Activated CD4-positive, alpha-beta T cell treated with anti-CD3 and anti-CD28 coated beads for 48 hours (primary cell): Measurements from ENCODE around the gene ATP6V0D1.

ENCODE experiments used
- DNase-seq: peaks from one replicate; pipeline ENCODE4 v3.0.0-alpha.2; 2020

ATP6V0D1 gene

GRCh38 chr16:67443265-67443664 lies 37.7 kb downstream of the ATP6V0D1 start:
- DNase-seq = no peak

GRCh38 chr16:67442581-67443255 lies 38.2 kb downstream of the ATP6V0D1 start:
- no peak for DNase-seq

- no peak for DNase-seq
Observed at GRCh38 chr16:67441907-67442306, 39.0 kb downstream of the ATP6V0D1 start.

- no peak for DNase-seq
Observed at GRCh38 chr16:67441271-67441753, 39.6 kb downstream of the ATP6V0D1 start.

- no peak for DNase-seq
Observed at GRCh38 chr16:67438824-67439393, 42.0 kb downstream of the ATP6V0D1 start.

DNA sequence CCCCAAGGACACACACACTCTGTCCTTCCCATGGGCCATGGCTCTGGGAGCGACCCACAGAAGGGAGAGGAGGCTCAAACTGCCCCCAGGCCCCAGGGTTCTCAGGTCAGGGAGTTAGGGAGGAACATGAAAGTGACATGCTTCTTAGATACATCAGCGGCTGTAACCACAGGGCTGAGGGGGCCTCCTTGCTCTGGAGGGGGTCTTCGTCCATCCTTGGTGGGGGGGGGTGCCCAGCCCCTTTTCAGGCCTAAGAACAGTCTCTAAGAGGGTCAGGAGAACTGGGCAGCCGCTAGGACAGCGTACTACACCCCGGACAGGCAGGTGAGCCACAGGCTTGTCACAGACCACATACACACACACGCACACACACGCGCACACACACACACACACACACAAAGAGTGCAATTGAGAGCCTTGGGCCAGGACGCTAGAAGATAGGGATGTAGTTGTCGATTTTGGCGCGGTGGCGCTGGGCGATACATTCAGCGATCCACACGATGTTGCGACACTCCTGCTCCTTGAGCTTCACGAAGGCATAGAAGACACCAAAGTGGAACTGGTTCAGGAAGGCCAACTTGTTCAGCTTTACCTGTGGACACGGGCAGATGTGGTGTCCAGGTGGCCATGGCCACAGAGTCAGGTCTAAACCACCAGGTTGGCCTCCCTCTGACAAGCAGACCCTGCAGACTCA lies 42.7 kb downstream of the ATP6V0D1 start:
- DNase-seq = no peak

GRCh38 chr16:67437513-67437912 lies 43.4 kb downstream of the ATP6V0D1 start:
- no peak for DNase-seq

DNA sequence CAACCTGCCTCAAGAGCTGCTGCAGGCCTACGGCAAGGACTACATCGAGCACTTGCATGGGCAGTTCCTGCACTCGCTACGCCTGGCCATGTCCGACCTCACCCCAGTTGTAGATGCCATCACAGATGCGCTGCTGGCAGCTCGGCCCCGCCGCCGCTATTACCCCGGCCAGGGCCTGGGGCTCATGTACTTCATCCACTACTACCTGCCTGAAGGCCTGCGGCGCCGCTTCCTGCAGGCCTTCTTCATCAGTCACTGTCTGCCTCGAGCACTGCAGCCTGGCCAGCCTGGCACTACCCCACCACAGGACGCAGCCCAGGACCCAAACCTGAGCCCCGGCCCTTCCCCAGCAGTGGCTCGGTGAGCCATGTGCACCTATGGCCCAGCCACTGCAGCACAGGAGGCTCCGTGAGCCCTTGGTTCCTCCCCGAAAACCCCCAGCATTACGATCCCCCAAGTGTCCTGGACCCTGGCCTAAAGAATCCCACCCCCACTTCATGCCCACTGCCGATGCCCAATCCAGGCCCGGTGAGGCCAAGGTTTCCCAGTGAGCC lies 44.2 kb downstream of the ATP6V0D1 start:
- no peak for DNase-seq

GRCh38 chr16:67435758-67436164 lies 45.2 kb downstream of the ATP6V0D1 start:
- no peak for DNase-seq

GRCh38 chr16:67433131-67433719 lies 47.7 kb downstream of the ATP6V0D1 start:
- DNase-seq = no peak

DNA sequence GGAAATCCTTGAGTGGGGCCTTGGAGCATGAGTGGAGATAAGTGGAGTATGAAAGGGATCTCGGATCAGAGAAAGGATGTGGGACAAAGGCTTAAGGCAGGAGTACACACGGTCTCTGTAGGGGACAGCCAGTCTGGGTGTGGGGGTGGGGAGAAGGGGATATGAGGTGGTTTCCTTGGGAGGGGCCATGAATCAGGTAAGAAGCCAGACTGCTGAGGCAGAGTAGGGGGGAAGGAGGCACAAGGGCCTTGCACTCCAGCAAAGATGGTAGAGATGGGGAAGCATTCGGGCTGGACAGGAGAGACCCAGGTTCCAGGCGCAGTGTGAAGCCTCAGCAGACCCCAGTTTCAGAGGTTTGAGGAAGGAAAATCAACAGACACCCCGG lies 48.5 kb downstream of the ATP6V0D1 start:
- no peak for DNase-seq

DNA sequence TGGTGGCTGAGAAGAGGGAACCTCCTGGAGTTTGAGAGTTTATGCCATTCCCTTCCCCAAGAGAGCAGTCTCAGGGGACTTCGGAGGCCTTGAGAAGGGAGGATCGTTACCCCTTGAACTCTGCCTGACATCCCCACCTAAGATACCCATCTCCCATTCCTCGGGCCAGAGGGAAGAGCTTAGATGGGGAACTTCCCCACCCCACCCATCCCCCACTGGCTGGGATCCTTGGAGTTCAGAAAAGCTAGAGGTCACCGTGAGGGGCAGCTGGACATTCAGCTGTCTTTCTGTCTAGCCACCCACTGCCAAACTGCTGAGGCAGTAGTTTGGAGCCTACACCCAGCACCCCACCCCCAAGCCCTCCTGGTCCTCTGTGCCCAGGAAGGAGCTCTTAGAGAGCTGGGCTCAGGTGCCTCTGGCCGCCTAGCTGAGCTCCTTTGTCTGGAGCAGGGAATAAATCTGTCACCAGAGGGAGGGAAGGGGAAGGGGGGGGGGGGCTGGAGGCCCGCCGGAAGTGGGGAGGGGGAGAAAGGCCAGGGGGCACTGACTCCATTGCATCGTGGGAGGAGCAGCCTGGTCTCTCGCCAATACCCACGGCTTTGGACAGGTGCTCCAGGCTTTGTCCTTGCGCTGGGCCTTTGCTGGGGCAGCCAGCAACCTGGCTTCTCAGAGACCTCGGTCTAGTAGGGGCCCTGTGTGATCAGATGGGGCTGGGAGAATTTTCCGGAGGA lies 49.0 kb downstream of the ATP6V0D1 start:
- DNase-seq = no peak

DNA sequence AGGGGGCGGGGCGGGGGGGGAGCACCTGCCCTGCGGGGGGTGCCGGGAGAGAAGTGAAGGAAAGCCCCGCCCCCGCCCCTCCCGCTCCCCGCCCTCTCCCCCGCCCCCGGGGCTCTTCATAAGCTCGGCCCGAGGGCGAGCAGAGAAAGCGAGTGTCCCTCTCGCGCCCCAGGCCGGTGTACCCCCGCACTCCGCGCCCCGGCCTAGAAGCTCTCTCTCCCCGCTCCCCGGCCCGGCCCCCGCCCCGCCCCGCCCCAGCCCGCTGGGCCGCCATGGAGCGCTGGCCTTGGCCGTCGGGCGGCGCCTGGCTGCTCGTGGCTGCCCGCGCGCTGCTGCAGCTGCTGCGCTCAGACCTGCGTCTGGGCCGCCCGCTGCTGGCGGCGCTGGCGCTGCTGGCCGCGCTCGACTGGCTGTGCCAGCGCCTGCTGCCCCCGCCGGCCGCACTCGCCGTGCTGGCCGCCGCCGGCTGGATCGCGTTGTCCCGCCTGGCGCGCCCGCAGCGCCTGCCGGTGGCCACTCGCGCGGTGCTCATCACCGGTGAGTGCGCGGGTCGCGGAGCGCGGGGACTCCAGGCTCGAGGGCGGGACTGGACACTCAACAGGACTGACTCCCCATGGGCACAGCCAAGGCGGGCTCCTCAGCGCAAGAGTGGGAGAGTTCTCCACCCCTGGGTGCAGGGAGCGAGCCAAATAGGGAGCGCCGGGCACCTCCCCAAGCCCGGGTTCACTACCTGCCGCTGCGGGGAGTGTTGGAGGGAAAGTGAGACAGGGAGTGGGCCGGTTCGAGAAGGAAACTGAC lies 49.8 kb downstream of the ATP6V0D1 start, which contains the start of gene HSD11B2:
Gene HSD11B2, plus strand, starts transcription at position 145 of the 798 bp plus-strand sequence. Its CDS starts 128 bp downstream, at position 273.
- peak; percentile 22 for DNase-seq

GRCh38 chr16:67430504-67430976 lies 50.4 kb downstream of the ATP6V0D1 start:
- peak; percentile 46 for DNase-seq

GRCh38 chr16:67429799-67430503 lies 51.0 kb downstream of the ATP6V0D1 start:
- DNase-seq = no peak

GRCh38 chr16:67429053-67429798 lies 51.7 kb downstream of the ATP6V0D1 start:
- DNase-seq = no peak

GRCh38 chr16:67428146-67428731 lies 52.7 kb downstream of the ATP6V0D1 start:
- DNase-seq = peak; percentile 73

- DNase-seq = no peak
Observed at GRCh38 chr16:67426950-67427349, 54.0 kb downstream of the ATP6V0D1 start.

DNA sequence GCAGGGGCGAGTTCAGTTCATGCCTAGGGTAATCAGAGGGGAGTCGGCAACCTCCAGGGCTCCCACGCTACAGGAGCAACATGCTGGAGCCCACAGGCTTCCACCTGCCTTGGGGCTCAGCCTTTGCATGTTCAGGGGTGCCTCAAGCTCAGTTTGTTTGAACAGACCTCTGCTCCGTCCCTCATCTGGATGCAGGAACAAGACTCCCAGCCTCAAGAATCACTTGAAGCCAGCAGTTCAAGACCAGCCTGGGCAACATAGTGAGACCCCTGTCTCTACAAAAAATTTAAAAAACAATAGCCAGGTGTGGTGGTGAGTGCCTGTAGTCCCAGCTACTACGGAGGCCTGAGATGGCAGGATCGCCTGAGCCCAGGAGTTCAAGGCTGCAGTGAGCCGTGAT lies 54.9 kb downstream of the ATP6V0D1 start:
- DNase-seq = no peak

GRCh38 chr16:67425580-67425979 lies 55.4 kb downstream of the ATP6V0D1 start:
- no peak for DNase-seq
